Chondrocyte (in vitro differentiated cells): ENCODE data around the gene CLEC19A. TPM values are rescaled to one million over a fixed set of nuclear protein-coding genes. Genes with fewer than 3 reads are reported as not detected.
"Not testable (repeated sequence)": the region's sequence is repeated elsewhere in the genome, so short reads cannot be mapped to it uniquely, and the experiment has no call there.

Experiments
- DNase-seq: peaks from one replicate; pipeline ENCODE4 v3.0.0; 2021; ENCODE audit warnings: mixed read lengths, low spot score
- H3K27ac Mint-ChIP-seq: one replicate; pipeline ENCODE4 v1.8.0; 2021; ENCODE audit warnings: mild to moderate bottlenecking, moderate library complexity, mixed read lengths; ENCODE audit not compliant: unreplicated experiment
- H3K27me3 Mint-ChIP-seq: 2 replicates; pipeline ENCODE4 v1.8.0; 2021; ENCODE audit warnings: low read depth, mixed read lengths
- H3K36me3 Mint-ChIP-seq: 2 replicates; pipeline ENCODE4 v1.8.0; 2021; ENCODE audit warnings: low read depth, mixed read lengths
- H3K4me1 Mint-ChIP-seq: 2 replicates; pipeline ENCODE4 v1.8.0; 2021; ENCODE audit warnings: low read depth, mild to moderate bottlenecking, mixed read lengths
- H3K4me3 Mint-ChIP-seq: one replicate; pipeline ENCODE4 v1.8.0; 2021; ENCODE audit warnings: mild to moderate bottlenecking, moderate library complexity, mixed read lengths; ENCODE audit not compliant: unreplicated experiment
- H3K9me3 Mint-ChIP-seq: 2 replicates; pipeline ENCODE4 v1.8.0; 2021; ENCODE audit warnings: low read depth, mixed read lengths
- CTCF ChIP-seq: fragments of 200-600 bp; sonication (generic); IDR thresholded peaks from 2 replicates; pipeline ENCODE4 v1.5.0; 2021; ENCODE audit warnings: antibody characterized with exemption, mild to moderate bottlenecking, moderate library complexity
- total RNA-seq: library from RNA; stranded (reverse); gene quantifications from 3 replicates; pipeline ENCODE4 v1.2.1, GENCODE V29; 2021

The CLEC19A gene
- total RNA-seq, 1 donor from 2014 or later = not detected

- no peak for DNase-seq
- no peak overlapping the region for H3K4me3 Mint-ChIP-seq
- H3K27me3 Mint-ChIP-seq = peaks cover 4% of the 10 kb centered on the region
- no peaks in the 10 kb centered on the region for H3K36me3 Mint-ChIP-seq
- H3K27ac Mint-ChIP-seq = no peak overlapping the region
- no peak for TF ChIP-seq CTCF
- no peaks in the 10 kb centered on the region for H3K9me3 Mint-ChIP-seq
- no peaks in the 10 kb centered on the region for H3K4me1 Mint-ChIP-seq
Observed at GRCh38 chr16:19315889-19316433, 30.4 kb downstream of the CLEC19A start.

GRCh38 chr16:19316846-19317245 is 31.3 kb downstream of the CLEC19A start:
- no peak for TF ChIP-seq CTCF
- no peak overlapping the region for H3K4me3 Mint-ChIP-seq
- DNase-seq = no peak
- H3K27me3 Mint-ChIP-seq = peaks cover 4% of the 10 kb centered on the region
- no peaks in the 10 kb centered on the region for H3K36me3 Mint-ChIP-seq
- no peaks in the 10 kb centered on the region for H3K9me3 Mint-ChIP-seq
- H3K4me1 Mint-ChIP-seq = no peaks in the 10 kb centered on the region
- no peak overlapping the region for H3K27ac Mint-ChIP-seq

- not testable (repeated sequence) for H3K27ac Mint-ChIP-seq, H3K36me3 Mint-ChIP-seq
Observed at GRCh38 chr16:19321186-19321585, 35.7 kb downstream of the CLEC19A start.

GRCh38 chr16:19323596-19323995 is 38.1 kb downstream of the CLEC19A start:
- Mint-ChIP-seq H3K36me3 (no peaks in the 10 kb centered on the region), H3K4me3 (no peak overlapping the region), H3K27ac (no peak overlapping the region), H3K4me1 (no peaks in the 10 kb centered on the region), H3K27me3 (peaks cover 6% of the 10 kb centered on the region), H3K9me3 (peaks cover 11% of the 10 kb centered on the region)
- DNase-seq = no peak
- TF ChIP-seq CTCF = no peak

More at GRCh38 chr16:19321186-19321585, 35.7 kb downstream of the CLEC19A start:
- not testable (repeated sequence) for H3K27me3 Mint-ChIP-seq, H3K9me3 Mint-ChIP-seq, DNase-seq, H3K4me1 Mint-ChIP-seq, H3K4me3 Mint-ChIP-seq

- Mint-ChIP-seq H3K4me1 (no peaks in the 10 kb centered on the region), H3K9me3 (peaks cover 15% of the 10 kb centered on the region), H3K4me3 (no peak overlapping the region), H3K27ac (no peak overlapping the region), H3K36me3 (no peaks in the 10 kb centered on the region), H3K27me3 (peaks cover 6% of the 10 kb centered on the region)
- no peak for TF ChIP-seq CTCF
- DNase-seq = no peak
Observed at GRCh38 chr16:19328364-19328763, 42.8 kb downstream of the CLEC19A start.

GRCh38 chr16:19329932-19330331 is 44.4 kb downstream of the CLEC19A start:
- Mint-ChIP-seq H3K4me3 (no peak overlapping the region), H3K36me3 (no peaks in the 10 kb centered on the region), H3K9me3 (peaks cover 15% of the 10 kb centered on the region), H3K27me3 (peaks cover 6% of the 10 kb centered on the region), H3K4me1 (no peaks in the 10 kb centered on the region), H3K27ac (no peak overlapping the region)
- TF ChIP-seq CTCF = no peak
- no peak for DNase-seq
